Nephron progenitor cell (in vitro differentiated cells): ENCODE results near the gene ALPK1.

ENCODE experiments used
- DNase-seq: peaks from one replicate; pipeline ENCODE4 v3.0.0; 2021
- H3K27ac Mint-ChIP-seq: 2 replicates; pipeline ENCODE4 v1.8.0; 2021; ENCODE audit warnings: mild to moderate bottlenecking, moderate library complexity, mixed read lengths
- H3K27me3 Mint-ChIP-seq: 2 replicates; pipeline ENCODE4 v1.8.0; 2021; ENCODE audit warnings: mild to moderate bottlenecking, low read depth, mixed read lengths; ENCODE audit not compliant: poor library complexity
- H3K36me3 Mint-ChIP-seq: 2 replicates; pipeline ENCODE4 v1.8.0; 2021; ENCODE audit warnings: low read depth, mixed read lengths
- H3K4me1 Mint-ChIP-seq: 2 replicates; pipeline ENCODE4 v1.8.0; 2021; ENCODE audit warnings: mixed read lengths
- H3K4me3 Mint-ChIP-seq: 2 replicates; pipeline ENCODE4 v1.8.0; 2021; ENCODE audit warnings: mild to moderate bottlenecking, moderate library complexity, mixed read lengths
- H3K9me3 Mint-ChIP-seq: 2 replicates; pipeline ENCODE4 v1.8.0; 2021; ENCODE audit warnings: mild to moderate bottlenecking, moderate library complexity, mixed read lengths
- TF ChIP-seq, protein P1 (sequence below): fragments of 200-600 bp; sonication (generic); IDR thresholded peaks from 2 replicates; pipeline ENCODE4 v1.5.0; 2021; ENCODE audit warnings: antibody characterized with exemption

Gene ALPK1

DNA sequence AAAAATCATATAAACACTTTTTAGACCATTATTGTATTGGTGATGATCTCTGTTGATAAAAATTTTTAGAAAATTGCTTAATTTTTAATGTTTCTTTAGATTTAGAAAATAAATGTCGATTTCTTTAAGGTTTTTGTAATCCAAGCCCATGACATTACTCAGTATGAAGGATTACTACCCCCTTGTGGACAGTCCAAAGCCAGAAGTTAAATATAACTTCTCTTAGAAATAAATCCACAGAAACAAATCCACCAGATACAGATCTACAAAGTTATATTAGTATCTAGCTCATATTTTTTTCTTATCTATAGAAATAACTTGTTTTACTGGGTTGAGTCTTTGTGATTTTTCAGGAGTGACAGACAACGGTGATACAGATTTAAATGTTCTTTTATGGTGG lies 30.3 kb upstream of the ALPK1 start:
- H3K27me3 Mint-ChIP-seq: no peaks in the 10 kb centered on the region

DNA sequence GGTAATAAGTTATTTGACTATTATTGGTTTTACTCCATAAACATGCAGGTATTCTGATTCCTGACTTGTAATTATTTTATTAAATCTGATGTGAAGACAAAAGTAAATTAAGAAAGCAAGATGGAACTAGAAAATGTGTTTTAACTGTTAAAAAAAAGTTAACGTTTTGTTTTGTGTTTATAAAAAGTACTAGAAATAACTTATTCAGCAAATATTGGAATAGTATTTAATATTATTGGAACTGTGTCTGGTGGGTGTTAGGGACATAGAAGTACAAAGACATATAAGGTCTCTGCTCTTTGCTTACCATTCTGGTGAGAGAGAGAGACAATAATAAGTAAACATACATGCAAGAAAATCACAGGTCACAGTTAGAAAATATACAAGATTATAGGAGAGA lies 27.1 kb upstream of the ALPK1 start:
- peaks cover 19% of the 10 kb centered on the region for H3K9me3 Mint-ChIP-seq
- TF ChIP-seq, protein P1, sequence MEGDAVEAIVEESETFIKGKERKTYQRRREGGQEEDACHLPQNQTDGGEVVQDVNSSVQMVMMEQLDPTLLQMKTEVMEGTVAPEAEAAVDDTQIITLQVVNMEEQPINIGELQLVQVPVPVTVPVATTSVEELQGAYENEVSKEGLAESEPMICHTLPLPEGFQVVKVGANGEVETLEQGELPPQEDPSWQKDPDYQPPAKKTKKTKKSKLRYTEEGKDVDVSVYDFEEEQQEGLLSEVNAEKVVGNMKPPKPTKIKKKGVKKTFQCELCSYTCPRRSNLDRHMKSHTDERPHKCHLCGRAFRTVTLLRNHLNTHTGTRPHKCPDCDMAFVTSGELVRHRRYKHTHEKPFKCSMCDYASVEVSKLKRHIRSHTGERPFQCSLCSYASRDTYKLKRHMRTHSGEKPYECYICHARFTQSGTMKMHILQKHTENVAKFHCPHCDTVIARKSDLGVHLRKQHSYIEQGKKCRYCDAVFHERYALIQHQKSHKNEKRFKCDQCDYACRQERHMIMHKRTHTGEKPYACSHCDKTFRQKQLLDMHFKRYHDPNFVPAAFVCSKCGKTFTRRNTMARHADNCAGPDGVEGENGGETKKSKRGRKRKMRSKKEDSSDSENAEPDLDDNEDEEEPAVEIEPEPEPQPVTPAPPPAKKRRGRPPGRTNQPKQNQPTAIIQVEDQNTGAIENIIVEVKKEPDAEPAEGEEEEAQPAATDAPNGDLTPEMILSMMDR: no peak
- DNase-seq: no peak
- H3K27ac Mint-ChIP-seq: no peak overlapping the region
- H3K36me3 Mint-ChIP-seq: peaks cover 71% of the 10 kb centered on the region
- no peaks in the 10 kb centered on the region for H3K4me1 Mint-ChIP-seq
- no peaks in the 10 kb centered on the region for H3K27me3 Mint-ChIP-seq
- no peak overlapping the region for H3K4me3 Mint-ChIP-seq

More for the DNA sequence above, 30.3 kb upstream of the ALPK1 start:
- Mint-ChIP-seq H3K4me3 (no peak overlapping the region), H3K9me3 (peaks cover 5% of the 10 kb centered on the region), H3K36me3 (peaks cover 45% of the 10 kb centered on the region), H3K27ac (no peak overlapping the region), H3K4me1 (no peaks in the 10 kb centered on the region)
- DNase-seq: no peak
- TF ChIP-seq, protein P1: peak; percentile 18

DNA sequence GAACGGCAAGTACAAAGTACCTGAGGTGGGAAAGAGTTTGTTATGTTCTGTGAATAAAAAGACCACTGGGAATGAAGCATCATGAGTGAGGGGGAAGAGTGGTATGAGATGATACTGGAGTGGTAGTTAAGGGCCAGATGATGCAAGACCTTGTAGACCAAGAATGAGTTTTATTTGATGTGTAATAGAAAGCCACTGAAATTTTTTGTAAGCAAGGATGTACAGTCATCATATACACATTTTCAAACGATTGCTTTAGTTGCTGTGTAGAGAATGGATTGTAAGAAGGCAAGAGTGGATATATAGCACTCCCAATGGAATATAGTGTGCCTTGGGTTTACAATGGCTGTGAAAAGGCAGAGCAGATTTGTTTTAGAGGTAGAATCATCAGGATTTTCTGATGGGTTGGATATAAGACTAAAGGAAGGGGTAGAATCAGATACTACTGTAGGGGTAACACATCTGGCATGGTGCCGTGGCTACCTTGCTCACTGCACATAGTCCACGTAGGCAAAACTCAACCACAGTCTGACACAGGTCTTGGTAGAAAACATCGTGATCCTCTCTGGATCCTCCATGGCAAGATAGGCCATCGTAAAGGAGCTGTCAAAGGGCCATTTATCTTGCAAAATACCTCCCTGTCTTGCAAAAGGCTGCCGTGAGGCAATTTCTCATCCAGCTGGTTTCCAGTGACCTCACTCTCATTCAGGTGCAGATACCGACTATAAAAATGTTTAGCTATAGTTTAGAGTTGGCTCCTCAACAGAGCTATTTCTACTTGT lies 26.3 kb upstream of the ALPK1 start:
- DNase-seq: no peak
- H3K36me3 Mint-ChIP-seq: peaks cover 79% of the 10 kb centered on the region
- TF ChIP-seq, protein P1: no peak

DNA sequence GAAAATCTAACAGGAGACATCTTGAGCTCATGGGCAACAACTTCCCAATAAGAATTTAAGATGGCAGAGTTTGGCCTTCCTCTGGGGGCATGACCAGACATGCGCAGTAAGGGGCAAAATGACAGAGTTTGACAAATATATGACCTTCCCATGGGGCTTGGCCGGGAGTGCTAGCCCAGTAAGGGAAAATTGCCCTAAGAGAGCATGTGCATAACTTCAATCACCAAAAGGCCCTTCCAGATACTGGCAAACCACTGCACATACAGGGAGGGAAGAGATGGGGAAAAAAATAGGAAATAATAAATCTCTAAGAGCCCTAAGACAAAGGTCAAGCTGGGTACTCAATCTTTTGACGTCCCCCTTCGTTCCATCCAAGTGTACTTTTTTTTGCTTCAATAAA lies 24.9 kb upstream of the ALPK1 start:
- peaks cover 19% of the 10 kb centered on the region for H3K9me3 Mint-ChIP-seq
- H3K4me1 Mint-ChIP-seq: no peaks in the 10 kb centered on the region
- no peak for DNase-seq
- peaks cover 85% of the 10 kb centered on the region for H3K36me3 Mint-ChIP-seq
- peaks cover 3% of the 10 kb centered on the region for H3K27me3 Mint-ChIP-seq
- no peak overlapping the region for H3K27ac Mint-ChIP-seq
- H3K4me3 Mint-ChIP-seq: no peak overlapping the region
- TF ChIP-seq, protein P1: no peak

More for the DNA sequence above, 26.3 kb upstream of the ALPK1 start:
- Mint-ChIP-seq H3K27ac (peak overlapping the region; percentile 7), H3K4me3 (no peak overlapping the region), H3K27me3 (no peaks in the 10 kb centered on the region), H3K9me3 (peaks cover 19% of the 10 kb centered on the region), H3K4me1 (no peaks in the 10 kb centered on the region)

DNA sequence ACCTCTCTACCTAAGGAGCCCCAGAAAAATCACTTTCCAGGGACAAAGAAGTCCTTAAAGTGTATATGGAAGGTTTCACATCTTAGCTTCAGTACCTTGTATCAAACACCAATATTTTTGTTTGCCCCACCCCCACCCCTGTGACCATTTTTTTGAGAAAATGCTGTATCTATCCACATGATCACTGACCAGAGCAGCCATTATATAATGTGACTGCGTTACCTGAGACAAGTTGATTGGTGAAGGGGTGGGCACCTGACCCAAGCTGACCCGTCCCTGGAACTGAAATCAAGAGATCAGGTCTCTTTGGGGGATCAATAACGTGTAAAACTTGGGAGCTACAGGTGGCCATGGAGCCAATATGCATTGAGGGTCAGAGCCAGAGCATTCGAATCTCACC lies 22.2 kb upstream of the ALPK1 start:
- Mint-ChIP-seq H3K4me3 (no peak overlapping the region), H3K36me3 (peaks cover 75% of the 10 kb centered on the region), H3K27me3 (peaks cover 3% of the 10 kb centered on the region), H3K4me1 (no peaks in the 10 kb centered on the region), H3K27ac (no peak overlapping the region), H3K9me3 (peaks cover 19% of the 10 kb centered on the region)
- TF ChIP-seq, protein P1: no peak
- no peak for DNase-seq

DNA sequence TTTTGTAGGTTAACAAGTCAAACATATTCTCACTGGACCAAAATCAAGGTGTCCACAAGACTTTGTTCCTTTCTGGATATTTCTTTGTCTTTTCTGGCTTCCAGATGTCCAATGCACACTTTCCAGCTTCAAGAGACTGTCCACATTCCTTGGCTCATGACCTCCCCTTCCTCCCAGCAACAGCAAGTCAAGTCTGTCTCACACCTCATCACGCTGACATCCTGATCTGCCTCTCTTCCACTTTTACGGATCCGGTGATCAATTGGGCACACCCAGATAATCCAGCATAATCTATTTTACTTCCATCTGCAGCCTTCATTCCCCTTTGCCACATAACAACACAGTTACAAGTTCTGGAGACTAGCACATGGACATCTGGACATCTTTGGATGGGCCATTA lies 21.1 kb upstream of the ALPK1 start:
- H3K4me1 Mint-ChIP-seq: no peaks in the 10 kb centered on the region
- no peak for DNase-seq
- peaks cover 69% of the 10 kb centered on the region for H3K36me3 Mint-ChIP-seq
- H3K27ac Mint-ChIP-seq: no peak overlapping the region
- peaks cover 3% of the 10 kb centered on the region for H3K27me3 Mint-ChIP-seq
- no peak overlapping the region for H3K4me3 Mint-ChIP-seq
- TF ChIP-seq, protein P1: no peak
- H3K9me3 Mint-ChIP-seq: peaks cover 19% of the 10 kb centered on the region
